ENCODE measurements around the gene FOXP1. TPM values are rescaled to one million over a fixed set of nuclear protein-coding genes. Genes with fewer than 3 reads are reported as not detected.

The FOXP1 gene
- total RNA-seq, 3 donors from 2014 or later = 61.9 to 267 (median 146) TPM

DNA sequence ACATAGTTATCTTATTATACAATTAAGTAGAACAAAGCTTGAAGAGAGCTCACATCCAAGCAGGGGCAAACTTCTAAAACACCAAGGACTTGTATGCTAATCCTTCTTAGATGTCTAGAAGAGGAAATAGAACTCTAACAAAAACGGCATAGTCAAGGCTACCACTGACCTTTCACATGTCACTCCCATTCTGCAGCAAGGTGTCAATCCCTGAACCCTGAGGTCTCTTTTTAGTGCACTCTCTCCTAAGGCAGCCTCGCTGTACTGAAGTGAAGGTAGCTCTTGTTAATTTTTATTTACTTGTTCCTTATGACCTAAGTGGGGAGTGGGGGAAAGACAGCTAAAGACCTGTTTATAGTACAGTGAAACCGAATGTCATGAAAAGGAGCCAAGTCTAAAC lies 506.5 kb downstream of the FOXP1 start:
- DNase-seq (ENCODE audit: low spot score in 2 of 2) = no peak
- Histone ChIP-seq H3K27ac (peak overlapping the region in 1 of 2 donors; percentile 15), H3K9me3 (no peaks in the 10 kb centered on the region), H3K4me1 (peaks cover 0 to 4% of the 10 kb centered on the region in 2 donors), H3K27me3 (no peaks in the 10 kb centered on the region), H3K36me3 (no peaks in the 10 kb centered on the region), H3K4me3 (no peak overlapping the region)
- TF ChIP-seq POLR2A (IDR thresholded peaks at IDR 0.05) (no peak), POLR2AphosphoS5 (IDR thresholded peaks at IDR 0.05) (no peak)
- TF ChIP-seq, protein P1, sequence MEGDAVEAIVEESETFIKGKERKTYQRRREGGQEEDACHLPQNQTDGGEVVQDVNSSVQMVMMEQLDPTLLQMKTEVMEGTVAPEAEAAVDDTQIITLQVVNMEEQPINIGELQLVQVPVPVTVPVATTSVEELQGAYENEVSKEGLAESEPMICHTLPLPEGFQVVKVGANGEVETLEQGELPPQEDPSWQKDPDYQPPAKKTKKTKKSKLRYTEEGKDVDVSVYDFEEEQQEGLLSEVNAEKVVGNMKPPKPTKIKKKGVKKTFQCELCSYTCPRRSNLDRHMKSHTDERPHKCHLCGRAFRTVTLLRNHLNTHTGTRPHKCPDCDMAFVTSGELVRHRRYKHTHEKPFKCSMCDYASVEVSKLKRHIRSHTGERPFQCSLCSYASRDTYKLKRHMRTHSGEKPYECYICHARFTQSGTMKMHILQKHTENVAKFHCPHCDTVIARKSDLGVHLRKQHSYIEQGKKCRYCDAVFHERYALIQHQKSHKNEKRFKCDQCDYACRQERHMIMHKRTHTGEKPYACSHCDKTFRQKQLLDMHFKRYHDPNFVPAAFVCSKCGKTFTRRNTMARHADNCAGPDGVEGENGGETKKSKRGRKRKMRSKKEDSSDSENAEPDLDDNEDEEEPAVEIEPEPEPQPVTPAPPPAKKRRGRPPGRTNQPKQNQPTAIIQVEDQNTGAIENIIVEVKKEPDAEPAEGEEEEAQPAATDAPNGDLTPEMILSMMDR (IDR thresholded peaks at IDR 0.05) = no peak
- intact Hi-C loops (cut with DNase I; ENCODE audit: low total_unique reads) = no loop called here

DNA sequence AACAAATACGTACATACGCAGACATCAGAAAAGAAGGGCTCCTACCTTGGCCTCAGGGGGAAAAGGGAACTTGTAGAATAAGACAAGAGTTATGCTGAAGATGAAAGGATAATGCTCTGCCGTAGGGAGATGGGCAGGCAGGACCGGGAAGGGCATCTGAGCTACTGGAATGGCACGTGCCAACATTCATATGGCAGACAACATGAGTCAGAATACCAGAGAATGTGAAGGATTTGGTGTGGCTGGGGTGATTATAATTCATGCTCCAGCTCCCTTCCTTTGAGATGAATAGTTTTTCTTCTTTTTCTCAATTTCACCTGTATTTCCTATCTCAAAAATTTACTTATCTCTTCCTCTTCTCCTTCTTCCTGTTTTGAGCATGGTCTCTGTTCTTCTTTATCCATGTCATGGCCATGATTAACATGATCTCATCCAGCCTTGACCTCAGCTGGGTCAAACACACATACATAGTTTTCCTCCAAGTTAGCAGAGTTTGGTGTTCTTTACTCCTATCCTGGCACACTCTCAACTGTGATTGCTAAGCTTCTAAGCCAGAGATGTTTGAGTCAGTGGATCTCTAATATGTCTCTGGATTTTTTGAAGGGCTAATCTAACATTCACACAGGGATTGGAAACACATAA lies 507.0 kb downstream of the FOXP1 start:
- Histone ChIP-seq H3K27me3 (no peaks in the 10 kb centered on the region), H3K36me3 (no peaks in the 10 kb centered on the region), H3K9me3 (no peaks in the 10 kb centered on the region), H3K27ac (peak overlapping the region in 1 of 2 donors; percentile 15), H3K4me3 (no peak overlapping the region), H3K4me1 (peaks cover 0 to 4% of the 10 kb centered on the region in 2 donors)
- no peak for DNase-seq (ENCODE audit: low spot score in 2 of 2)
- TF ChIP-seq POLR2A (IDR thresholded peaks at IDR 0.05) = no peak
- TF ChIP-seq POLR2AphosphoS5 (IDR thresholded peaks at IDR 0.05) = no peak
- TF ChIP-seq, protein P1 (IDR thresholded peaks at IDR 0.05) = no peak
- intact Hi-C loops (cut with DNase I; ENCODE audit: low total_unique reads) = no loop called here

DNA sequence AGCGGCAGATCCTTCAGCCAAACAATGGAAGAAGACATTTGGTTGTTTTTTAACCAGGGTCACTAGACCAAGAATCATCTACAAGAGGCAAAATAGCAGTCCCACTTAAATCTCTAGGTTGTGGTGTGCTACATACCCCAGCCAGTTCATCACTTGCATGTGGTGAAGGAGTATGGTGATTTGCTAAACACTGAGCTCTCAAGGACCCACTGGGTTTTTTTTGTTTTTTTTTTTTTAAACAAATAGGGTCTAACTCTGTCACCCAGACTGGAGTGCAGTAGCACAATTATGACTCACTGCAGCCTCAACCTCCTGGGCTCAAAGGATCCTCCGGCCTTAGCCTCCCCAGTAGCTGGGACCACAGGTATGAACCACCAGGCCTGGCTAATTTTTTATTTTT lies 508.0 kb downstream of the FOXP1 start:
- H3K27ac ChIP-seq = peak overlapping the region in 1 of 2 donors; percentile 73
- intact Hi-C loops (cut with DNase I; ENCODE audit: low total_unique reads) = no loop called here
- no peak for DNase-seq (ENCODE audit: low spot score in 2 of 2)

DNA sequence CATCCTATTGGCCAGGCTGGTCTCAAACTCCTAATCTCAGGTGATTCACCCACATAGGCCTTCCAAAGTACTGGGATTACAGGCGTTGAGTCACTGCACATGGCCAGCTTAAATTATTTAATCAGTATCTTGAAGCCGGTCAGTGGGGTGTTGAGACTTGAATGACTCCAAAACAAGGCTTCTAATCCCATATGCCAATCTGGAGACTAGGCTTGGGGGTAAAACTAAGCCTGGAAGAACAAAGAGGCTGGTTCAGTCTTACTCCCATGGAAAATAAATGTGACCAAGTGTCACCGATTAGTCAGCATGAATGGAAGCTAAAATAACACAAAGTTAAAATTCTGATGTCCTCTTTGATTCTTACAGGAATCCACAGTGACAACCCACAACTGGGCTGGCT lies 509.1 kb downstream of the FOXP1 start:
- Histone ChIP-seq H3K9me3 (no peaks in the 10 kb centered on the region), H3K27ac (peak overlapping the region; percentile 19 to 73), H3K27me3 (no peaks in the 10 kb centered on the region), H3K4me3 (no peak overlapping the region), H3K36me3 (no peaks in the 10 kb centered on the region), H3K4me1 (peaks cover 0 to 9% of the 10 kb centered on the region in 2 donors)
- TF ChIP-seq POLR2AphosphoS5 (IDR thresholded peaks at IDR 0.05) = no peak
- TF ChIP-seq, protein P1 (IDR thresholded peaks at IDR 0.05) = no peak
- no peak for TF ChIP-seq POLR2A (IDR thresholded peaks at IDR 0.05)
- DNase-seq (ENCODE audit: low spot score in 2 of 2) = no peak
- intact Hi-C loops (cut with DNase I; ENCODE audit: low total_unique reads) = no loop called here

More for the DNA sequence above, 508.0 kb downstream of the FOXP1 start:
- Histone ChIP-seq H3K4me3 (no peak overlapping the region), H3K27me3 (no peaks in the 10 kb centered on the region), H3K4me1 (peaks cover 0 to 4% of the 10 kb centered on the region in 2 donors), H3K36me3 (no peaks in the 10 kb centered on the region), H3K9me3 (no peaks in the 10 kb centered on the region)
- TF ChIP-seq, protein P1 (IDR thresholded peaks at IDR 0.05) = no peak
- TF ChIP-seq POLR2AphosphoS5 (IDR thresholded peaks at IDR 0.05) = no peak
- TF ChIP-seq POLR2A (IDR thresholded peaks at IDR 0.05) = no peak

DNA sequence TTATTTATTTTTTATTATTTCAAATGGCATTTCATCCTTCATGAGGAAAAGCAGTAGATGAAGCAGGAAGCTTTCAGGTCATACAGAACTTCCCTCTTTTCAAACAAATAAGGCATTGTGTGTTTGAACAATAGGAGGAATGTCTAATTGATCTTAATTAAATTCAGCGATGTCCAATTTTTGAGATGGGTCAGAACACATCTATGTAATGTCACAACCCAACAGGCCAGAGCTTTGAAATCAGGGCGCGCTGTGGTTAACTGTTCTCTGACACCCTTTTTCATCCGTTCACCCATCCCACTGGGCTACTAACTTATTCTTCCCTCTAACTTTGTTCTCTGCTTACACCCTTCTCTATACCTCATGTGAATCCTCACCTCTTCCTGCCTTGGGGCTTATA lies 510.5 kb downstream of the FOXP1 start:
- intact Hi-C loops (cut with DNase I; ENCODE audit: low total_unique reads) = no loop called here
- peak overlapping the region; percentile 62 to 73 for H3K27ac ChIP-seq
- H3K9me3 ChIP-seq = no peaks in the 10 kb centered on the region
- TF ChIP-seq POLR2A (IDR thresholded peaks at IDR 0.05) = no peak
- TF ChIP-seq, protein P1 (IDR thresholded peaks at IDR 0.05) = no peak
- no peak for TF ChIP-seq POLR2AphosphoS5 (IDR thresholded peaks at IDR 0.05)
- H3K27me3 ChIP-seq = no peaks in the 10 kb centered on the region
- peaks cover 0 to 9% of the 10 kb centered on the region in 2 donors for H3K4me1 ChIP-seq
- H3K36me3 ChIP-seq = no peaks in the 10 kb centered on the region
- no peak overlapping the region for H3K4me3 ChIP-seq
- DNase-seq (ENCODE audit: low spot score in 2 of 2) = no peak

All from breast epithelium (tissue), 4 donors.